ENCODE results near the gene MCU.

The MCU gene

DNA sequence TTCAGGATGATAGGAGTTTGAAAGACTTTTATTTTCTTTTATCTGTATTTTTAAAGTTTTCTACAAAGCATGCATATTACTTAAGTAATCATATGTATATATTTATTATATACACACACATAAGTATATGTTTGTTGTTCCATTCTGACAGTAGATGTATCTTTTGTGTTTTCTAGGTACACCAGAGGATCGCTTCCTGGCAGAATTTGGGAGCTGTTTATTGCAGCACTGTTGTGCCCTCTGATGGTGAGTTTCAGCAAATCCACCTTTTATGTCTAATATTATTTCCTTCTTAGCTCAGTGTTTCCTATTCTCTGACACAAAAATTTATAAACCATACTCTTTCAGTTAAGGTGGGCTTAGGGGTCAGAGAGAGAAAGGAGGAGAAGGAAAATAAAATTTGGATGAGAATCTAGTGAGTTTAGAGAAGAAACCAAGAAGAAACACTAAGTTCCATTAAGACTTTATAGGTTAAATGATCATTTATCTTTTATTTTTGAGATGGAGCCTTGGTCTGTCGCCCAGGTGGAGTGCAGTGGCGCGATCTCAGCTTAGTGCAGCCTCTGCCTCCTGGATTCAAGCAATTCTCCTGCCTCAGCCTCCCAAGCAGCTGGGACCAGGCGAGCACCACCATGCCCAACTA lies 142.4 kb downstream of the MCU start:
- Histone ChIP-seq H3K9me3 (ENCODE audit: control extremely low read depth in 1 of 5, control insufficient read depth in 4 of 5, insufficient read depth in 2 of 5, low read depth in 1 of 5, low read length in 4 of 5) (no peaks in the 10 kb centered on the region), H3K27ac (ENCODE audit: insufficient read depth in 1 of 2, low read depth in 1 of 2, low read length in 2 of 2, poor library complexity in 1 of 2, severe bottlenecking in 2 of 2) (no peak overlapping the region), H3K4me1 (ENCODE audit: control extremely low read depth in 1 of 4, control insufficient read depth in 4 of 4, insufficient read depth in 4 of 4, low read length in 3 of 4) (no peaks in the 10 kb centered on the region), H3K4me3 (ENCODE audit: control insufficient read depth in 1 of 7, extremely low read depth in 1 of 7, insufficient read depth in 4 of 7, low read depth in 2 of 7, low read length in 6 of 7) (no peak overlapping the region), H3K27me3 (replicated peaks in 2 of 5; ENCODE audit: control insufficient read depth in 4 of 5, insufficient read depth in 5 of 5, low read length in 4 of 5) (no peaks in the 10 kb centered on the region), H3K36me3 (ENCODE audit: control insufficient read depth in 4 of 4, insufficient read depth in 4 of 4, low read length in 3 of 4) (peaks cover 0 to 6% (median 2%) of the 10 kb centered on the region in 4 experiments)
- ChIA-PET POLR2A (interaction anchor here (0.6 kb wide), 1 partner anchor 470 kb away, joined by 4 read pairs; no protein-coding TSS in a partner anchor), CTCF (interaction anchor here (0.6 to 5.5 kb wide), 14 partner anchors 10 to 472 kb away, joined by 3 to 67 read pairs (median 4); partner anchors contain the start of gene MCU)
- peak; percentile 72 to 86 (median 79) for DNase-seq
- WGBS (ENCODE audit: insufficient coverage) = 92% methylated on average over 2 of the region's 5 CpGs

DNA sequence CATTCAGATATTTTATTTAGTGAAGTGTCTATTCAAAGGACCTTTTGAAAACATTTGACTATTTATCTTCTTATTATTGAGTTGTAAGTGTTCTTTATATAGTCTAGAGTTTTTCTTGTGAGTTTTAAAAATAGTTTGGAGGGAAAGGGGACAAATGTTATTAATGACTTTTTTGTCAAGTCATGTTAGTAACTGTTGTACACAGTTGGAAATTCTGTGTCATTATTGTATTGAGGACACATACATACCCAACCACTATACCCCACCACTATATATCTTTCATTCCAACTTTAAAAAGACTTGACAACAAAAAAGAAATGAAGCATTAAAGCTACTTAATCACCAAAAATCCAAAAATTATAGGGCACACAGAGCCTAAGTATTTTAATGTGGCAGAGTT lies 148.4 kb downstream of the MCU start:
- DNase-seq = peak in 1 of 3 donors; percentile 20
- Histone ChIP-seq H3K4me1 (ENCODE audit: control extremely low read depth in 1 of 4, control insufficient read depth in 4 of 4, insufficient read depth in 4 of 4, low read length in 3 of 4) (no peaks in the 10 kb centered on the region), H3K27me3 (replicated peaks in 2 of 5; ENCODE audit: control insufficient read depth in 4 of 5, insufficient read depth in 5 of 5, low read length in 4 of 5) (no peaks in the 10 kb centered on the region), H3K36me3 (ENCODE audit: control insufficient read depth in 4 of 4, insufficient read depth in 4 of 4, low read length in 3 of 4) (peaks cover 0 to 2% (median 0%) of the 10 kb centered on the region in 4 experiments), H3K27ac (ENCODE audit: insufficient read depth in 1 of 2, low read depth in 1 of 2, low read length in 2 of 2, poor library complexity in 1 of 2, severe bottlenecking in 2 of 2) (no peak overlapping the region), H3K4me3 (ENCODE audit: control insufficient read depth in 1 of 7, extremely low read depth in 1 of 7, insufficient read depth in 4 of 7, low read depth in 2 of 7, low read length in 6 of 7) (no peak overlapping the region), H3K9me3 (ENCODE audit: control extremely low read depth in 1 of 5, control insufficient read depth in 4 of 5, insufficient read depth in 2 of 5, low read depth in 1 of 5, low read length in 4 of 5) (no peaks in the 10 kb centered on the region)
- ChIA-PET POLR2A (interaction anchor here (0.6 kb wide), 1 partner anchor 90 kb away, joined by 3 read pairs; no protein-coding TSS in a partner anchor), CTCF (interaction anchor here (0.6 to 2.7 kb wide), 3 partner anchors 221 to 478 kb away, joined by 3 to 6 read pairs (median 3); no protein-coding TSS in a partner anchor)

- no peak for DNase-seq
- Histone ChIP-seq H3K9me3 (ENCODE audit: control extremely low read depth in 1 of 5, control insufficient read depth in 4 of 5, insufficient read depth in 2 of 5, low read depth in 1 of 5, low read length in 4 of 5) (no peaks in the 10 kb centered on the region), H3K27ac (ENCODE audit: insufficient read depth in 1 of 2, low read depth in 1 of 2, low read length in 2 of 2, poor library complexity in 1 of 2, severe bottlenecking in 2 of 2) (no peak overlapping the region), H3K4me1 (ENCODE audit: control extremely low read depth in 1 of 4, control insufficient read depth in 4 of 4, insufficient read depth in 4 of 4, low read length in 3 of 4) (no peaks in the 10 kb centered on the region), H3K4me3 (ENCODE audit: control insufficient read depth in 1 of 7, extremely low read depth in 1 of 7, insufficient read depth in 4 of 7, low read depth in 2 of 7, low read length in 6 of 7) (no peak overlapping the region), H3K27me3 (replicated peaks in 2 of 5; ENCODE audit: control insufficient read depth in 4 of 5, insufficient read depth in 5 of 5, low read length in 4 of 5) (no peaks in the 10 kb centered on the region), H3K36me3 (ENCODE audit: control insufficient read depth in 4 of 4, insufficient read depth in 4 of 4, low read length in 3 of 4) (no peaks in the 10 kb centered on the region)
- POLR2A ChIA-PET = no interaction called here
- 100% methylated on average over 5 of the region's 5 CpGs for WGBS (ENCODE audit: insufficient coverage)
- CTCF ChIA-PET = interaction anchor here (2.7 kb wide), 1 partner anchor 477 kb away, joined by 6 read pairs; no protein-coding TSS in a partner anchor
Observed at GRCh38 chr10:72841487-72841886, 149.5 kb downstream of the MCU start.

GRCh38 chr10:72842164-72842563 lies 150.2 kb downstream of the MCU start:
- H3K27me3 ChIP-seq (replicated peaks in 2 of 5; ENCODE audit: control insufficient read depth in 4 of 5, insufficient read depth in 5 of 5, low read length in 4 of 5) = peaks cover 0 to 2% (median 0%) of the 10 kb centered on the region in 5 experiments
- POLR2A ChIA-PET = no interaction called here
- H3K4me3 ChIP-seq (ENCODE audit: control insufficient read depth in 1 of 7, extremely low read depth in 1 of 7, insufficient read depth in 4 of 7, low read depth in 2 of 7, low read length in 6 of 7) = no peak overlapping the region
- H3K4me1 ChIP-seq (ENCODE audit: control extremely low read depth in 1 of 4, control insufficient read depth in 4 of 4, insufficient read depth in 4 of 4, low read length in 3 of 4) = no peaks in the 10 kb centered on the region
- no peak overlapping the region for H3K27ac ChIP-seq (ENCODE audit: insufficient read depth in 1 of 2, low read depth in 1 of 2, low read length in 2 of 2, poor library complexity in 1 of 2, severe bottlenecking in 2 of 2)
- WGBS (ENCODE audit: insufficient coverage) = 100% methylated on average over 1 of the region's 2 CpGs
- no peak for DNase-seq
- no peaks in the 10 kb centered on the region for H3K9me3 ChIP-seq (ENCODE audit: control extremely low read depth in 1 of 5, control insufficient read depth in 4 of 5, insufficient read depth in 2 of 5, low read depth in 1 of 5, low read length in 4 of 5)
- CTCF ChIA-PET = interaction anchor here (2.7 kb wide), 1 partner anchor 477 kb away, joined by 6 read pairs; no protein-coding TSS in a partner anchor
- no peaks in the 10 kb centered on the region for H3K36me3 ChIP-seq (ENCODE audit: control insufficient read depth in 4 of 4, insufficient read depth in 4 of 4, low read length in 3 of 4)

GRCh38 chr10:72846238-72846637 lies 154.3 kb downstream of the MCU start:
- Histone ChIP-seq H3K27me3 (replicated peaks in 2 of 5; ENCODE audit: control insufficient read depth in 4 of 5, insufficient read depth in 5 of 5, low read length in 4 of 5) (peaks cover 0 to 3% (median 0%) of the 10 kb centered on the region in 5 experiments), H3K4me1 (ENCODE audit: control extremely low read depth in 1 of 4, control insufficient read depth in 4 of 4, insufficient read depth in 4 of 4, low read length in 3 of 4) (no peaks in the 10 kb centered on the region), H3K9me3 (ENCODE audit: control extremely low read depth in 1 of 5, control insufficient read depth in 4 of 5, insufficient read depth in 2 of 5, low read depth in 1 of 5, low read length in 4 of 5) (peaks cover 1 to 5% (median 4%) of the 10 kb centered on the region in 5 experiments), H3K27ac (ENCODE audit: insufficient read depth in 1 of 2, low read depth in 1 of 2, low read length in 2 of 2, poor library complexity in 1 of 2, severe bottlenecking in 2 of 2) (no peak overlapping the region), H3K4me3 (ENCODE audit: control insufficient read depth in 1 of 7, extremely low read depth in 1 of 7, insufficient read depth in 4 of 7, low read depth in 2 of 7, low read length in 6 of 7) (no peak overlapping the region), H3K36me3 (ENCODE audit: control insufficient read depth in 4 of 4, insufficient read depth in 4 of 4, low read length in 3 of 4) (no peaks in the 10 kb centered on the region)
- ChIA-PET POLR2A (no interaction called here), CTCF (no interaction called here)
- whole genome bisulfite sequencing (ENCODE audit: insufficient coverage) = 100% methylated on average over 3 of the region's 7 CpGs
- DNase-seq = no peak

DNA sequence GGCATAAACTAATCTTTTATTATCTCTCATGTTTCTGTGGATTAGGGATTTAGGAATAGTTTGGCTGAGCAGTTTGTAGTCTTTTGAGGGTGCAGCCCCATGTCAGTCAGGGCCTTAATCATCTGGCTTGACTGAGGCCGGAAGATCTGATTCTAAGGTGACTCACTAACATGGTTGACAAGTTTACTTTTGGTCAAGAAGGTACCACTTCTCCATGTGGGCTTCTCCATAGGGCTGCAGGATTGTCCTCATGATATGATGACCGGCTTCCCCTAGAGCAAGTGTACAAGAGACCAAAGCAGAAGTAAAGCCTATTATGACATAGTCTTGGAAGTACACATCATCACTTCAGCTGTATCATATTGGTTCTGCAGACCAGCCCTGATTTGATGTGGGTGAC lies 155.7 kb downstream of the MCU start:
- Histone ChIP-seq H3K36me3 (ENCODE audit: control insufficient read depth in 4 of 4, insufficient read depth in 4 of 4, low read length in 3 of 4) (no peaks in the 10 kb centered on the region), H3K27me3 (replicated peaks in 2 of 5; ENCODE audit: control insufficient read depth in 4 of 5, insufficient read depth in 5 of 5, low read length in 4 of 5) (peaks cover 0 to 3% (median 0%) of the 10 kb centered on the region in 5 experiments), H3K27ac (ENCODE audit: insufficient read depth in 1 of 2, low read depth in 1 of 2, low read length in 2 of 2, poor library complexity in 1 of 2, severe bottlenecking in 2 of 2) (no peak overlapping the region), H3K4me1 (ENCODE audit: control extremely low read depth in 1 of 4, control insufficient read depth in 4 of 4, insufficient read depth in 4 of 4, low read length in 3 of 4) (no peaks in the 10 kb centered on the region), H3K4me3 (ENCODE audit: control insufficient read depth in 1 of 7, extremely low read depth in 1 of 7, insufficient read depth in 4 of 7, low read depth in 2 of 7, low read length in 6 of 7) (no peak overlapping the region), H3K9me3 (ENCODE audit: control extremely low read depth in 1 of 5, control insufficient read depth in 4 of 5, insufficient read depth in 2 of 5, low read depth in 1 of 5, low read length in 4 of 5) (peaks cover 1 to 10% (median 7%) of the 10 kb centered on the region in 5 experiments)
- WGBS (ENCODE audit: insufficient coverage) = 100% methylated on average over 2 of the region's 2 CpGs
- ChIA-PET CTCF (no interaction called here), POLR2A (no interaction called here)
- DNase-seq = no peak

DNA sequence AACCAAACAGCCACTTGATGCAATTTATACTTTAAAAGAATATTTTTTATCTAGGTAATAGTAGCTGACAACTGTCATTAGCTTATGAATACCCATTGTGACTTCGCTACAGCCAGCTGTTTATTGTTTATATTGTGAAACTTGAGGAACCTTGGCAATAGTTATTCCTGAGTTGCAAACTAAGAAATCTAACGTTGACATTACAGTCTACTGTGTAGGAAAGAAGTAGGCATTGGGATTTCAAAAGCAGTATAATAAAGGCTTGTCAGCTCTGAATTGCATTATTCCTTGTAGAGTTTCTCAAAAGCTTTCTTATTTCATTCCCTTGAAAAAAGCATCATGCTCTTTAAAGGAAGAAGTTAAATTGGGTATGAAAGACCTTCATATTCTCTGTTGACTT lies 158.9 kb downstream of the MCU start:
- WGBS (ENCODE audit: insufficient coverage) = 100% methylated on average over 2 of the region's 2 CpGs

More for the DNA sequence above, 158.9 kb downstream of the MCU start:
- POLR2A ChIA-PET = interaction anchor here (1.0 kb wide), 1 partner anchor 241 kb away, joined by 3 read pairs; no protein-coding TSS in a partner anchor
- H3K27me3 ChIP-seq (replicated peaks in 2 of 5; ENCODE audit: control insufficient read depth in 4 of 5, insufficient read depth in 5 of 5, low read length in 4 of 5) = peaks cover 0 to 8% (median 0%) of the 10 kb centered on the region in 5 experiments
- DNase-seq = no peak
- H3K4me1 ChIP-seq (ENCODE audit: control extremely low read depth in 1 of 4, control insufficient read depth in 4 of 4, insufficient read depth in 4 of 4, low read length in 3 of 4) = no peaks in the 10 kb centered on the region
- no peak overlapping the region for H3K27ac ChIP-seq (ENCODE audit: insufficient read depth in 1 of 2, low read depth in 1 of 2, low read length in 2 of 2, poor library complexity in 1 of 2, severe bottlenecking in 2 of 2)
- no peak overlapping the region for H3K4me3 ChIP-seq (ENCODE audit: control insufficient read depth in 1 of 7, extremely low read depth in 1 of 7, insufficient read depth in 4 of 7, low read depth in 2 of 7, low read length in 6 of 7)
- H3K36me3 ChIP-seq (ENCODE audit: control insufficient read depth in 4 of 4, insufficient read depth in 4 of 4, low read length in 3 of 4) = no peaks in the 10 kb centered on the region
- CTCF ChIA-PET = no interaction called here
- H3K9me3 ChIP-seq (ENCODE audit: control extremely low read depth in 1 of 5, control insufficient read depth in 4 of 5, insufficient read depth in 2 of 5, low read depth in 1 of 5, low read length in 4 of 5) = peaks cover 1 to 12% (median 7%) of the 10 kb centered on the region in 5 experiments

Data from common myeloid progenitor, CD34-positive (primary cell).